HG02938 (cell line): Measurements from ENCODE around the gene IL23A.

Experiments
- ATAC-seq: cut with Tn5 transposase; IDR thresholded peaks from one replicate; pipeline ENCODE4 v1.9.1; 2021; ENCODE audit warnings: mild to moderate bottlenecking, moderate library complexity; ENCODE audit not compliant: unreplicated experiment

IL23A gene

DNA sequence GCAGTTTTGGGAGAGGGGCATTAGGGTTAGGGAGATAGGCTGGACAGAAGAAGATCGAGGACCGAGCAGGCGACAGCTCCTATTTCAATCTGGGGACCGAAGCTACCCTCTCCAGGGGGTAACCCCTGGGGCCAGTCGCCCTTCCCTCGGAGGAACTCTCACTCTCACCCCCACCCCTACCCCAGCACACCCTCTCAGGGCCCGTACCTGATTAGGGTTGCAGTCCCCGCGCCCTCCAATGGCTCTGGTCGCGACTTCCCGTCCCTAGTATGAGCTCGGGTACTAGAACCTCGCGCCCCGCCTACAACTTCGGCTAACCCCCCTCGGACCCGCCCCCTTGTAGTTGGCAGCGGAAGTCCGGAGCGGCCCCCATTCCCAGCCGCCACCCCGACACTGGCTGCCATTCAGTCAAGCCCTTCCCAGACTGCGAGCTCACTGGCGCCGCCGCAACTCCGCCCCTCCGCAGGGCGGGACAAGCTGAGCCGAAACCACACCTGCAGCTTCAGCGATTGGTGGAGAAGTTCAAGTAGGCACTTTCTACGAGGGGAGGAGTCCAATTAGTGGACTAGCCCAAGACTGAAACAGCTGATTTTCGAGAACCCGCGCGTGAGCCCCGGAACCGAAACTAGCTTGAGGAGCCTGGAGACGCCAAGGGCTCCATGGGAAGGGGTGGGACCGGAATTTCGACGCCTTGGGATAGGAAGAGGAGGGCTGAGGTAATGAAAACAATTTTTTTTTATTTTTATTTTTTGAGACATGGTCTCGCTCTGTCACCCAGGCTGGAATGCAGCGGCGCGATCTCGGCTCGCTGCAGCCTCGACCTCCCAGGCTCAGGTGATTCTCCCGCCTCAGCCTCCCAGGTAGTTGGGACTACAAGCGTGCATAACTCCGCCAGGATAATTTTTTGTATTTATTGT, 21.4 kb downstream of the IL23A start, which contains the start of gene STAT2:
Gene STAT2, minus strand, starts transcription at position 257 of the 917 bp plus-strand sequence. CDS start 3,536 bp downstream, outside the sequence.
- ATAC-seq: peak; percentile 96

DNA sequence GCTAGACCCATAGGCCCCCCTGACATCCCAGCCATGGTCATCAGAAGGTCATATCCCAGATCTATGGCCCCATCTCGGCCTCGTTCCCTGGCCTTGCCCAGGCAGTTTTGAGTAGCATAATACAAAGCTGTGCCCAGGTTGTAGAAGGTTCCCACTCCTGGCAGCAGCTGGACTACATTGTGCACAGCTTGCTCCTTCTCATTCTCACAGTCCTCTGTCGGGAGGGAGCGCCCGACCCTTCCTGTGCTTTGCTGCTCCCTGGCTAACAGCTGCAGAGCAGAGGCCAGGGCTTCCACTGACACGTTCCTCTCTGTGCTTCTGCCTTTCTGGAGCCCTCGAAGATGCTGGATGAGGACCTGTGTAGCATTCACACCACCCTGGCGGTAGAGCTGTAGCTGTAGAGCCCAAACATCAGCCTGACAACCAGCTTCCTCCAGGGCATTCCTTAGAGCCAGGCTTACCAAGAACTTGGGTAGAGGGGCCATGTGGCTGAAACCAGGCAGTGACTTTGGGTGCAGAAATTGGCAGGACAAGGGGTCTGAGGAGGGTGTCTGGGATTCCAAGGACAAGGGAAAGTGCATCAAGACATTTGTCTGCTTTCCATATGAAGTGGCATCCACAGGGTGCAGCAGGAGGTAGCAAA, 22.9 kb downstream of the IL23A start:
- ATAC-seq: no peak

DNA sequence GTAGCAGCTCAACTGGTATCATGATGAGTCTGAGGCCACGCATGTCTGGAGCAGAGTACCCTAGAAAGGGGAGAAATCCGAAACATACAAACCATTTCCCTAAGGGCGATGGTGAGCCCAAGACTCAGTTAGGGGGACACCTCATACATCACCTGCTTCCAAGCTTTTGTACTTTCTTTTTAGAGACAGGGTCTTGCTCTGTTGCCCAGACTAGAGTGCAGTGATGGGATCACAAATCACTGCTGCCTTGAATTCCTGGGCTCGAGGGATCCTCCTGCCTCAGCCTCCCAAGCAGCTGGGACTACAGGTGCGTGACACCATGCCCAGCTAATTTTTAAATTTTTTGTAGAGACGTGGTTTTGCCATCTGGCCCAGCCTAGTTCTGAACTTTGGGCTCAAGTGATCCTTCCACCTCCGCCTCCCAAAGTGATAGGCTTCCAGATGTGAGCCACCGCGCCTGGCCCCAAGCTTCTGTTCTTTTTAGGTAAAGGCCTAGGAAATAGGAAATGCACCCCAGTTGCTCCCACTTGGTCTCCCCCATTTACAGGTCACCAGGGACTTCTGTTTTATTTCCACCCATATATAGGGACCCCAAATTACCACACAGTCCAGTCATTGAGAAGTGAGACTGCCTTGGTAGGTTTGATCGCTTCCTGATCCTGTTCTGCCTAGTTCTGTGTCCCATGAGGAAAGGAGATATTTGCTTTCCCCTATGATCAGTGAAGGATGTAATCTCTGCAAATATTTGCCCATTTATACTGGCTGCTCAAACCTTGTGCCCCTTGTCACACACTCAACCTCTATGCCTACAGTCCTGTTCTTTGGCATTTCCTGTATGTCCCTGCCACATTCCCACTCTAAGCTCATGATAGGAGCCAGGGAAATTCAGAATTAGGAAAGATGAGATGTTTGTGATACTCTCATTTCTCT, 23.7 kb downstream of the IL23A start, which contains the start of gene APOF:
Gene APOF, minus strand, starts transcription at position 728 of the 930 bp plus-strand sequence. Its CDS starts 112 bp downstream, at position 616.
- no peak for ATAC-seq

- no peak for ATAC-seq
These were observed 28.3 kb downstream of the IL23A start for GRCh38 chr12:56366948-56367347.

DNA sequence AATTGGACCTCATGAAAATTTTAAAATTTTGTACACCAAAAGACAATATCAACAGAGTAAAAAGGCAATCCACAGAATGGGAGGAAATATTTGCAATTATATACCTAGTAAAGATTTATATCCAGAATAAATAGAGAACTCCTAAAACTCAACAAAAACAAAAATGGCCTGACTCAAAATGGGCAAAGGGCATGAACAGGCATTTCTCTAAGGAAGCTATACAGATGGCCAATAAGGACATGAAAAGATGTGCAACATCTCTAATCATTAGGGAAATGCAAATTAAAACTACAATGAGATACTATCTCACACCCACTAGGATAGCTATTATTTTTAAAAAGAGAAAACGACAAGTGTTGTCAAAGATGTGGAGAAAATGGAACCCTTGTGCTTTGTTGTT, 34.8 kb downstream of the IL23A start:
- no peak for ATAC-seq

DNA sequence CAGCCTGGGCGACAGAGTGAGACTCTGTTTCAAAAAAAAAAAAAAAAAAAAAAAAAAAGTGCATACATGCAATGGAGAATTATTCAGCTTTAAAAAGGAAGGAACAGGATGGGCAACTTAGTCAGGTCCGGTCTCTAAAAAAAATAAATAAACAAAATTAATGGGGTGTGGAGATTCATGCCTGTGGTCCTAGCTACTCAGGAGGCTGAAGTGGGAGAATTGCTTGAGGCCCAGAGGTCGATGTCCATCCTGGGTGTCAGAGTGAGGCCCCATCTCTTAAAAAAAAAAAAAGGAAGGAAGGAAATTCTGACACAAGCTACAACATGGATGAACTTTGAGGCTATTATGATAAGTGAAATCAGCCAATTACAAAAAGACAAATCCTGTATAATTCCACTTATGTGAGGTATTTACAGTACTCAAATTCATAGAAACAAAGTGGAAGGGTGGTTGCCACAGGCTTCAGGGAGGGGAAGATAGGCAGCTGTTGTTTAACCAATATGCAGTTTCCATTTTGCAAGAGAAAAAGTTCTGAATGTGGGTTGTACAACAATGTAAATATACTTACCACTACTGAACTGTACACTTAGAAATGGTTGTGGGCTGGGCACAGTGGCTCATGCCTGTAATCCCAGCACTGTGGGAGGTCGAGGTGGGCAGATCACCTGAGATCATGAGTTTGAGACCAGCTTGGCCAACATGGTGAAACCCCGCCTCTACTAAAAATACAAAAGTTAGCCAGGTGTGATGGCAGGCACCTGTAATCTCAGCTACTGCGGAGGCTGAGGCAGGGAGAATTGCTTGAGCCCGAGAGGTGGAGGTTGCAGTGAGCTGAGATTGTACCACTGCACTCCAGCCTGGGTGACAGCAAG, 36.3 kb downstream of the IL23A start:
- ATAC-seq: peak; percentile 32

- peak; percentile 67 for ATAC-seq
These were observed 37.1 kb downstream of the IL23A start for GRCh38 chr12:56375598-56376434.

- no peak for ATAC-seq
These were observed 38.8 kb downstream of the IL23A start for GRCh38 chr12:56377310-56377988.

GRCh38 chr12:56377989-56378316, 39.3 kb downstream of the IL23A start:
- no peak for ATAC-seq

GRCh38 chr12:56382611-56383010, 43.9 kb downstream of the IL23A start:
- ATAC-seq: no peak

DNA sequence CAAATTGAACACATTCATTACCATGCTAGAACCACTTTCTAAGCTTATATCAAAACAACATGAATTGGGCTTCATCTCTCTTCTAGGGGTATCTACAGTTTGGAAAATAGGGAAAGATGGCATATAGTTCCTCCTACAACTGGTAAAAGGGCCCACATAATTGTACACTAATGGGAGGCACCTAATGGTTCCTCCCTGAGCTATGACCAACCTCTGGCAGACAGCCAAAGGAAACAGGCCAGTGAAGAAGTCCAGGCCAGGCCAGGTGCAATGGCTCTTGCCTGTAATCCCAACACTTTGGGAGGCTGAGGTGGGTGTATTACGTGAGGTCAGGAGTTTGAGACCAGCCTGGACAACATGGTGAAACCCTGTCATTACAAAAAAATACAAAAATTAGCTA, 47.2 kb downstream of the IL23A start:
- no peak for ATAC-seq

- ATAC-seq: no peak
These were observed 48.6 kb downstream of the IL23A start for GRCh38 chr12:56387152-56387736.

DNA sequence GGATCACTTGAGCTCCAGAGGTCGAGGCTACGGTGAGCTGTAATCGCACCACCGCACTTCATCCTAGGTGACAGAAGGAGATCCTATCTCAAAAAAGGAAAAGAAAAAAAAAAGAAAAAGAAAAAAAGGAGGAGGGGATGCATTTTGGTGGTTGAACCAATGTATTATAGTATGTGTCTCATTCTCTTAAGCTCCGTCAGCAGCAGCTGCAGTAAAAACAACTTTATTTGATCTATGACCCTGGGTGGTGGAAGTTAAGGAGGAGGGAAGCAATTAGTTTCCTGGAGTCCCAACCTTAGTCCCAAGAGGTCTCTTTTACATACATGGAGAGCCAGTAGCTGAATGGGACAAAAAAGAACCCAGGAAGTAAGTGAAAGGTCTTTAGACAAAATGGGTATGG, 50.7 kb downstream of the IL23A start:
- ATAC-seq: no peak
